ENCODE data around the gene RAB3IL1.

RAB3IL1 gene

GRCh38 chr11:61958590-61958989, 41.2 kb upstream of the RAB3IL1 start:
- Histone ChIP-seq H3K4me1 (ENCODE audit: control insufficient read depth, insufficient read depth, low read depth, low read length) (peaks cover 30% of the 10 kb centered on the region), H3K36me3 (ENCODE audit: control insufficient read depth in 1 of 2, insufficient read depth in 2 of 2, low read depth in 1 of 2, low read length in 2 of 2) (peaks cover 11 to 45% of the 10 kb centered on the region in 2 experiments), H3K4me2 (ENCODE audit: low read length, poor library complexity, severe bottlenecking) (no peak overlapping the region), H3K14ac (ENCODE audit: low read length in 2 of 2) (no peak overlapping the region), H3K9ac (ENCODE audit: low read length) (no peak overlapping the region), H4K91ac (ENCODE audit: low read length) (no peak overlapping the region), H3K79me1 (replicated peaks; ENCODE audit: low read length, poor library complexity, severe bottlenecking) (peaks cover 2% of the 10 kb centered on the region), H3K4me3 (ENCODE audit: insufficient read depth in 1 of 2, low read depth in 1 of 2, low read length in 2 of 2) (no peak overlapping the region), H2AFZ (ENCODE audit: low read depth, low read length) (no peak overlapping the region), H3K18ac (ENCODE audit: low read depth in 1 of 2, low read length in 2 of 2) (no peak overlapping the region), H3K23ac (ENCODE audit: low read length in 2 of 2) (no peak overlapping the region), H3K27me3 (ENCODE audit: control insufficient read depth in 1 of 2, insufficient read depth in 1 of 2, low read length in 2 of 2) (peaks cover 0 to 23% of the 10 kb centered on the region in 2 experiments), H2BK120ac (ENCODE audit: low read depth, low read length) (no peak overlapping the region), H2BK15ac (ENCODE audit: low read depth, poor library complexity, severe bottlenecking) (no peak overlapping the region), H2AK5ac (ENCODE audit: low read length, severe bottlenecking) (no peak overlapping the region), H3K27ac (ENCODE audit: low read length, poor library complexity, severe bottlenecking) (no peak overlapping the region), H4K8ac (ENCODE audit: low read length) (no peak overlapping the region), H2BK5ac (ENCODE audit: low read depth, low read length, poor library complexity, severe bottlenecking) (no peak overlapping the region), H2BK12ac (ENCODE audit: low read length in 2 of 2) (no peak overlapping the region), H3K9me3 (ENCODE audit: control insufficient read depth, low read length) (no peaks in the 10 kb centered on the region), H3K4ac (ENCODE audit: low read depth in 1 of 2, low read length in 2 of 2) (no peak overlapping the region)
- 67% methylated on average over 3 of the region's 3 CpGs for WGBS
- no peak for DNase-seq

GRCh38 chr11:61957021-61957770, 39.8 kb upstream of the RAB3IL1 start:
- Histone ChIP-seq H2BK5ac (ENCODE audit: low read depth, low read length, poor library complexity, severe bottlenecking) (no peak overlapping the region), H3K4me2 (ENCODE audit: low read length, poor library complexity, severe bottlenecking) (no peak overlapping the region), H4K91ac (ENCODE audit: low read length) (no peak overlapping the region), H3K9me3 (ENCODE audit: control insufficient read depth, low read length) (no peaks in the 10 kb centered on the region), H3K9ac (ENCODE audit: low read length) (no peak overlapping the region), H2BK15ac (ENCODE audit: low read depth, poor library complexity, severe bottlenecking) (no peak overlapping the region), H2AK5ac (ENCODE audit: low read length, severe bottlenecking) (no peak overlapping the region), H2BK120ac (ENCODE audit: low read depth, low read length) (no peak overlapping the region), H3K18ac (ENCODE audit: low read depth in 1 of 2, low read length in 2 of 2) (no peak overlapping the region), H2BK12ac (ENCODE audit: low read length in 2 of 2) (no peak overlapping the region), H3K79me1 (replicated peaks; ENCODE audit: low read length, poor library complexity, severe bottlenecking) (no peaks in the 10 kb centered on the region), H3K27me3 (ENCODE audit: control insufficient read depth in 1 of 2, insufficient read depth in 1 of 2, low read length in 2 of 2) (peaks cover 0 to 23% of the 10 kb centered on the region in 2 experiments), H3K36me3 (ENCODE audit: control insufficient read depth in 1 of 2, insufficient read depth in 2 of 2, low read depth in 1 of 2, low read length in 2 of 2) (peaks cover 3 to 42% of the 10 kb centered on the region in 2 experiments), H3K27ac (ENCODE audit: low read length, poor library complexity, severe bottlenecking) (no peak overlapping the region), H2AFZ (ENCODE audit: low read depth, low read length) (no peak overlapping the region), H3K4ac (ENCODE audit: low read depth in 1 of 2, low read length in 2 of 2) (no peak overlapping the region), H3K4me3 (ENCODE audit: insufficient read depth in 1 of 2, low read depth in 1 of 2, low read length in 2 of 2) (no peak overlapping the region), H3K4me1 (ENCODE audit: control insufficient read depth, insufficient read depth, low read depth, low read length) (peaks cover 22% of the 10 kb centered on the region), H3K23ac (ENCODE audit: low read length in 2 of 2) (no peak overlapping the region), H4K8ac (ENCODE audit: low read length) (no peak overlapping the region), H3K14ac (ENCODE audit: low read length in 2 of 2) (no peak overlapping the region)
- no peak for DNase-seq
- WGBS, result 100% methylated on average over 6 of the region's 7 CpGs

- Histone ChIP-seq H2AK5ac (ENCODE audit: low read length, severe bottlenecking) (no peak overlapping the region), H4K8ac (ENCODE audit: low read length) (no peak overlapping the region), H3K79me1 (replicated peaks; ENCODE audit: low read length, poor library complexity, severe bottlenecking) (no peaks in the 10 kb centered on the region), H2BK15ac (ENCODE audit: low read depth, poor library complexity, severe bottlenecking) (peak overlapping the region; percentile 73), H3K14ac (ENCODE audit: low read length in 2 of 2) (no peak overlapping the region), H3K27ac (ENCODE audit: low read length, poor library complexity, severe bottlenecking) (no peak overlapping the region), H3K4me3 (ENCODE audit: insufficient read depth in 1 of 2, low read depth in 1 of 2, low read length in 2 of 2) (peak overlapping the region in 1 of 2 experiments; percentile 76), H2AFZ (ENCODE audit: low read depth, low read length) (no peak overlapping the region), H3K9ac (ENCODE audit: low read length) (peak overlapping the region; percentile 91), H2BK12ac (ENCODE audit: low read length in 2 of 2) (peak overlapping the region in 1 of 2 experiments; percentile 20), H3K4me1 (ENCODE audit: control insufficient read depth, insufficient read depth, low read depth, low read length) (peaks cover 14% of the 10 kb centered on the region), H3K23ac (ENCODE audit: low read length in 2 of 2) (no peak overlapping the region), H2BK120ac (ENCODE audit: low read depth, low read length) (no peak overlapping the region), H3K4me2 (ENCODE audit: low read length, poor library complexity, severe bottlenecking) (no peak overlapping the region), H4K91ac (ENCODE audit: low read length) (no peak overlapping the region), H3K27me3 (ENCODE audit: control insufficient read depth in 1 of 2, insufficient read depth in 1 of 2, low read length in 2 of 2) (peaks cover 0 to 23% of the 10 kb centered on the region in 2 experiments), H3K4ac (ENCODE audit: low read depth in 1 of 2, low read length in 2 of 2) (no peak overlapping the region), H3K18ac (ENCODE audit: low read depth in 1 of 2, low read length in 2 of 2) (no peak overlapping the region), H3K9me3 (ENCODE audit: control insufficient read depth, low read length) (no peaks in the 10 kb centered on the region), H2BK5ac (ENCODE audit: low read depth, low read length, poor library complexity, severe bottlenecking) (no peak overlapping the region), H3K36me3 (ENCODE audit: control insufficient read depth in 1 of 2, insufficient read depth in 2 of 2, low read depth in 1 of 2, low read length in 2 of 2) (peaks cover 3 to 42% of the 10 kb centered on the region in 2 experiments)
- 87% methylated on average over 20 of the region's 20 CpGs for WGBS
- no peak for DNase-seq
These were observed 39.0 kb upstream of the RAB3IL1 start for GRCh38 chr11:61956191-61957020.

Measured in mesenchymal stem cell (in vitro differentiated cells and primary cell).